Glutamatergic neuron (in vitro differentiated cells): Measurements from ENCODE around the gene ZCWPW1. TPM values are rescaled to one million over a fixed set of nuclear protein-coding genes. Genes with fewer than 3 reads are reported as not detected.

Source experiments
- DNase-seq: peaks from one replicate; pipeline ENCODE4 v3.0.0; 2022
- H3K27ac Mint-ChIP-seq: one replicate; pipeline ENCODE4 v1.8.0; 2020; ENCODE audit warnings: mild to moderate bottlenecking, mixed read lengths, inconsistent platforms; ENCODE audit not compliant: unreplicated experiment
- H3K27me3 Mint-ChIP-seq: one replicate; pipeline ENCODE4 v1.8.0; 2020; ENCODE audit warnings: mild to moderate bottlenecking, moderate library complexity, mixed read lengths, inconsistent platforms; ENCODE audit not compliant: unreplicated experiment
- H3K36me3 Mint-ChIP-seq: one replicate; pipeline ENCODE4 v1.8.0; 2020; ENCODE audit warnings: mild to moderate bottlenecking, mixed read lengths, inconsistent platforms; ENCODE audit not compliant: unreplicated experiment
- H3K4me1 Mint-ChIP-seq: one replicate; pipeline ENCODE4 v1.8.0; 2020; ENCODE audit warnings: mild to moderate bottlenecking, low read depth, mixed read lengths, inconsistent platforms; ENCODE audit not compliant: unreplicated experiment
- H3K4me3 Mint-ChIP-seq: one replicate; pipeline ENCODE4 v1.8.0; 2020; ENCODE audit warnings: mild to moderate bottlenecking, mixed read lengths, inconsistent platforms; ENCODE audit not compliant: unreplicated experiment
- H3K9me3 Mint-ChIP-seq: one replicate; pipeline ENCODE4 v1.8.0; 2020; ENCODE audit warnings: mild to moderate bottlenecking, moderate library complexity, mixed read lengths, inconsistent platforms; ENCODE audit not compliant: unreplicated experiment
- CTCF ChIP-seq: fragments of 200-600 bp; sonication (generic); IDR thresholded peaks from one replicate; pipeline ENCODE4 v1.5.0; 2021; ENCODE audit not compliant: partially characterized antibody, unreplicated experiment
- total RNA-seq: library from RNA; stranded (reverse); fragmentation: NEBNext Ultra II Directional; extraction: Animal tissue kit (Norgen Biotek cat#: 25700); gene quantifications from one replicate; pipeline ENCODE4 v1.2.1, GENCODE V29; 2021; ENCODE audit not compliant: unreplicated experiment

The ZCWPW1 gene
- total RNA-seq, 1 donor from 2014 or later = 1.8 TPM

DNA sequence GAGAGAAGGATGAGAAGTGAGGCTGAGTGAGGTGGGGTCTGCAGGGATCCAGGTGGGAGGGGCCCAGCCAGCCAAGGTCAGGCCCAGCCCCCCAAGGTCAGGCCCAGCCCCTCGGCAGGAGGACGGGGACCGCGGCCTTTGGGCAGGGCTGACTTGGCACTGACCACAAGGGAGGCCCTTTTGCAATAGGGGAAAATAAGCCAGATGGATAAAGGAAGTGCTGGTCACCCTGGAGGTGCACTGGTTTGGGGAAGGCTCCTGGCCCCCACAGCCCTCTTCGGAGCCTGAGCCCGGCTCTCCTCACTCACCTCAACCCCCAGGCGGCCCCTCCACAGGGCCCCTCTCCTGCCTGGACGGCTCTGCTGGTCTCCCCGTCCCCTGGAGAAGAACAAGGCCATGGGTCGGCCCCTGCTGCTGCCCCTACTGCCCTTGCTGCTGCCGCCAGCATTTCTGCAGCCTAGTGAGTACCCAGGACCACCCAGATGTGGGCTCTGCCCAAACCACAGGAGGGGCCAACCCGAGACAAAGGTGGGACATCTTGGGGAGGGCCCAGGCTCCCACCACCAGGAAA is 55.2 kb downstream of the ZCWPW1 start, which contains the start of gene PILRA:
Gene PILRA, plus strand, starts transcription at position 227 of the 571 bp plus-strand sequence. Its CDS starts 170 bp downstream, at position 397.
- H3K27me3 Mint-ChIP-seq = peaks cover 9% of the 10 kb centered on the region
- no peak within 1 kb of the TSS for H3K27ac Mint-ChIP-seq
- no peaks in the 10 kb centered on the region for H3K36me3 Mint-ChIP-seq
- H3K9me3 Mint-ChIP-seq = peaks cover 2% of the 10 kb centered on the region
- DNase-seq = no peak
- peaks cover 4% of the 10 kb centered on the region for H3K4me1 Mint-ChIP-seq
- no peak for TF ChIP-seq CTCF
- H3K4me3 Mint-ChIP-seq = no peak within 1 kb of the TSS

GRCh38 chr7:100372694-100373093 is 55.8 kb downstream of the ZCWPW1 start:
- Mint-ChIP-seq H3K9me3 (peaks cover 2% of the 10 kb centered on the region), H3K27ac (no peak overlapping the region), H3K27me3 (peaks cover 9% of the 10 kb centered on the region), H3K4me1 (peaks cover 4% of the 10 kb centered on the region), H3K36me3 (no peaks in the 10 kb centered on the region), H3K4me3 (no peak overlapping the region)
- DNase-seq = no peak
- no peak for TF ChIP-seq CTCF

DNA sequence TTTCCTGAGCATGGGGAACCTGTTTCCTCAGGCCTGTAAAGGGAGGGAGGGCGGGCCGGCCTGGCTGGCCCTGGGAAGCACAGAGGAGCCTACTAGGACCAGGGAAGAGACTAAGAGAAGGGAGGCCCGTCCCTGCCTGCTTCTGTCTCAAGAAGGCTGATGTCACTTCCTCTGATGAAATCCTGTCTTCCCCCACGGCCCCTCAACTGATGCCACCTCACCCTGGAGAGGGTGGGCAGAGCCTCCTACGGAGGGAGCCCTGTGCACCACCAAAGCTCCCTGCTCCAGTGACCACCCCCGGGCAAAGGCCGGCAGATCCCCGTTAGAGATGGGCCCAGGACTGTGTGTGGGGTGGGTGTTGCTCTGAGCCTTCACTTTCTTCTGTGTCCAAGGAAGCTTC is 56.2 kb downstream of the ZCWPW1 start:
- no peak overlapping the region for H3K4me3 Mint-ChIP-seq
- peaks cover 9% of the 10 kb centered on the region for H3K27me3 Mint-ChIP-seq
- no peak for DNase-seq
- no peaks in the 10 kb centered on the region for H3K36me3 Mint-ChIP-seq
- peaks cover 2% of the 10 kb centered on the region for H3K9me3 Mint-ChIP-seq
- no peak overlapping the region for H3K27ac Mint-ChIP-seq
- peaks cover 4% of the 10 kb centered on the region for H3K4me1 Mint-ChIP-seq
- no peak for TF ChIP-seq CTCF

DNA sequence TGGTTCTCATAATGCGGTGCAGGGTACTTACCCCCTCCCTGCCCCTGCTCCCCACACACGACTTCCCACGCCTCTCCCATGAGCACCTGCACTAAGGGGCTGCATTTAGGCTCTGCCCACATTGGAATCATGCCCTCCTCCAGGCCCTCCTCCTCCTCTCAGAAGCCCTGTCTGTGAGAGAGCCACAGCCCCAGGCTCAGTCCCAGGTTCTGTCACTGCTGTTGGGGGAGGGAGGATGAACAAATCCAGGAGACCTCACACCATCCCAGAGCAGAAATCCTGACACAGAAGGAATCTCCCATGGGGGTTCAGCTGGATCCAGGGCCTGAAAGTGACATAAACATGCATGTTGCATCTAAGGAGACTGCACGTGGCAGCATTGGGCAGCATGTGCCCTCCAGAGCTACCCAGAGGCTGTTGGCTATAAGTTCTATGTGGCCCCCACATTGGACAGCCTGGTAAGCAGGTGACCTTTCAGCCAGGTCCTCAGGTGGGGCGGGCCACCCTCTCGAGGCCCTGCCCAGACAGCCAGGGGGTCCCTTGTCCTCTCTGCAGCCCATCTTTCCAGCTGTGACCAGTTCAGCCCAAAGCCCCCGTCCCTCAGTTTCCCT is 56.8 kb downstream of the ZCWPW1 start:
- no peak for TF ChIP-seq CTCF
- Mint-ChIP-seq H3K27me3 (peaks cover 9% of the 10 kb centered on the region), H3K4me3 (no peak overlapping the region), H3K9me3 (peaks cover 2% of the 10 kb centered on the region), H3K27ac (no peak overlapping the region), H3K36me3 (no peaks in the 10 kb centered on the region), H3K4me1 (peaks cover 4% of the 10 kb centered on the region)
- DNase-seq = no peak

GRCh38 chr7:100370746-100371145 is 57.8 kb downstream of the ZCWPW1 start:
- no peak for TF ChIP-seq CTCF
- Mint-ChIP-seq H3K36me3 (no peaks in the 10 kb centered on the region), H3K27ac (no peak overlapping the region), H3K4me3 (no peak overlapping the region), H3K27me3 (peaks cover 12% of the 10 kb centered on the region), H3K4me1 (peaks cover 5% of the 10 kb centered on the region), H3K9me3 (peaks cover 3% of the 10 kb centered on the region)
- DNase-seq = no peak
